ENCODE results near the gene MRPL50.
A peak's percentile ranks its signal among the peaks of the same experiment; 100 is the strongest.
"Not testable (repeated sequence)": the region's sequence is repeated elsewhere in the genome, so short reads cannot be mapped to it uniquely, and the experiment has no call there.

MRPL50 gene

DNA sequence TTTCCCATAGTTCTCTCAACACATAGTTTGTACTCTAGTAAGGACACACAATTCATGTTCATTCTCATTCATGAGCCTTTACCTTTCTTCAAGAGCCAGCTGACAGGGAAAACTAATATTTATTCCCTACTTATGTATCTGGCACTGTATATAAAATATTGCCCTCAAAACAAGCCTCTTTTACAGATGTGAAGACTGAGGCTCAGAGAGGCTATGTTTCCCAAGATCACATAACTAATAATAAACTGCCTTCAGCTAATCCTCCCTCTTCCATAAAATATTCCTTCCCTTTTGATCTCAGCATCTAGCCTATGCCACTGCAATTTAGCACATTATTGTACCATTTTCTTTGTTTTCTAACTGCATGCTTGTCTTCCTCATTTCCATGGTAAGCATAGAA is 19.0 kb upstream of the MRPL50 start:
- no peak for DNase-seq

DNA sequence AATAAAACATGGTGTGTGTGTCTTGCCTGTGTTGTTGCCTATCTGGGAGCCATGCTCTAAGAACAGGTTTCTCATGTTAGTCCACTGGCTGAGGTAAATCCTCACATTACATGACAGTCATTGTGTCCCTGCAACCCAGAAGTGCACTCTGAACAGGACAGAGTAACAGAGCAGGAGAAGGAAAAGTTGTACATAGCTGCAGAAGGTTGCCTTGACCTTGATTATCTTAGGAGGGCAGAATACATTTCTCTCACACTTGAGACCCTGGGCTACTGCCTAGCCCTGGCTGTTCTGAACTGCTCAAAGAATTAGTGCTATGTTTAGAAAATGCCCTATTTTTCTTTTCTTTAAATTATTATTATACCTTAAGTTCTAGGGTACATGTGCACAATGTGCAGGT is 17.2 kb upstream of the MRPL50 start:
- no peak for DNase-seq

DNA sequence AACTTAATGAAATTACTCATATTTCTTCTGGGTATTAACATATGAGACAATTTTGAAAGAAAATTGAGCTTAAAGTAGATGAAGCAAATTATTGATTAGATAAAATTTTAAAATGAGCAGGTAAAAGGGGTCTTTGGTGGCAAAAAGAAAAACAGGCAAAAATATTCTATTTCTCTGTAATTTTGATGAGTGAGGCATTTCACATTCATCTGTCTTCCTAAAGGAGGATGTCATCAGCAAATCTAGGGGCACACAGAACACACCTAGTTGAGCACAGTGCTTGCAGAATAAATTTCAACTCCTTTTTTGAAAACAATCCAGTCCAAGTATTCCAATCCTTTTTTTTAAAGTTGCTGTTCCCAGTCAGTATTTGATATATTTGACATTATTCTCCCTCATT is 16.4 kb upstream of the MRPL50 start:
- no peak for DNase-seq

DNA sequence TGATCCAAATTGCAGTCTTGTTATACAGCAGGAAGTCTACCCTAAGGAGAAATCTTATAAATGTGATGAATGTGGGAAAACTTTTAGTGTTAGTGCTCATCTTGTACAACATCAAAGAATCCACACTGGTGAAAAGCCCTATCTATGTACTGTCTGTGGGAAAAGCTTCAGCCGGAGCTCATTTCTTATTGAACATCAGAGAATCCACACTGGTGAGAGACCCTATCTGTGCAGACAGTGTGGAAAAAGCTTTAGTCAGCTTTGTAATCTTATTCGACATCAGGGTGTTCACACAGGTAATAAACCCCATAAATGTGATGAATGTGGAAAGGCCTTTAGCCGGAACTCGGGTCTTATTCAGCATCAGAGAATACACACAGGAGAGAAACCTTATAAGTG is 10.7 kb upstream of the MRPL50 start:
- no peak for DNase-seq

DNA sequence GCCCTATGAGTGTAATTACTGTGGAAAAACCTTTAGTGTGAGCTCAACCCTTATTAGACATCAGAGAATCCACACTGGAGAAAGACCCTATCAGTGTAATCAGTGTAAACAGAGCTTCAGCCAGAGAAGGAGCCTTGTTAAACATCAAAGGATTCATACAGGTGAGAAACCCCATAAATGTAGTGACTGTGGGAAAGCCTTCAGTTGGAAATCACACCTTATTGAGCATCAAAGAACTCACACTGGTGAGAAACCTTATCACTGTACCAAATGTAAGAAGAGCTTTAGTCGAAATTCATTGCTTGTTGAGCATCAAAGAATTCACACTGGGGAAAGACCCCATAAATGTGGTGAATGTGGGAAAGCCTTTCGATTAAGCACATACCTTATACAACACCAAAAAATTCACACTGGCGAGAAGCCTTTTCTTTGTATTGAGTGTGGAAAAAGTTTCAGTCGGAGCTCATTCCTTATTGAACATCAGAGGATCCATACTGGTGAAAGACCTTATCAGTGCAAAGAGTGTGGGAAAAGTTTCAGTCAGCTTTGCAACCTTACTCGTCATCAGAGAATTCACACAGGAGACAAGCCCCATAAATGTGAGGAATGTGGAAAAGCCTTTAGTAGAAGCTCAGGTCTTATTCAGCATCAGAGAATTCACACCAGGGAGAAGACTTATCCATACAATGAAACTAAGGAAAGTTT is 10.1 kb upstream of the MRPL50 start:
- DNase-seq, result no peak

DNA sequence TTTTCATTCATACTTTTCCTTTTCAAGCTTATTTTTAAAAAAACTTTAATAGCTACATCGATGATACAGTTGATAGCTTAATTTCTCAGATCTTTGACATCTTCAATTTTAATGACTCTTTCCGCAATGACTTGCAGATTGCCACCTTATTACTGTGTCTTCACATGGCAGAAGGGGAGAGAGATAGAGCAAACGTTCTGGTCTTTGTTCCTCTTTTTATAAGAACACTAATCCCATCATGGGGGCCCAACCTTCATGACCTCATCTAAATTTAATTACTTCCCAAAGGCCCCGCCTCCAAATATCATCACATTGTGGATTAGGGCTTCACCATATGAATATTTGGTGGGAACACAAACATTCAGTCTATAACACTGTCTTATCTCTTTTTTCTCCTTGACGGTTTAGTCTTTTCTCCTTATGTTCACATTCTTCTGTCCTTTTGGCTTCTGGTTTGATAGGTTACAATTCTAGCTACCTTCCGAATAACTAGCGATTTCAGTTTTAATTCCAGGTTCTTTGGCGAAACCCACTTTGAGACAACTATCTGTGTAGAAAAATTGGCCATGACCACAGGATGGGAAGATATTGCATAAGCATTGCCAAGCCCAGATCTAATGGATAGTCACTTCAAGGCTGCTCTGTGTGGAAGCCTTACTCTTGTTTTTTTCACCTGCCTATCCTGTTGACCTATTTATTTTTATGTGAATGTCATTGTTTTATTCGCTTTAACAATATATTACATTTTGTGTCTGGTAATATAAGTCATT is 5.3 kb upstream of the MRPL50 start:
- no peak for DNase-seq

DNA sequence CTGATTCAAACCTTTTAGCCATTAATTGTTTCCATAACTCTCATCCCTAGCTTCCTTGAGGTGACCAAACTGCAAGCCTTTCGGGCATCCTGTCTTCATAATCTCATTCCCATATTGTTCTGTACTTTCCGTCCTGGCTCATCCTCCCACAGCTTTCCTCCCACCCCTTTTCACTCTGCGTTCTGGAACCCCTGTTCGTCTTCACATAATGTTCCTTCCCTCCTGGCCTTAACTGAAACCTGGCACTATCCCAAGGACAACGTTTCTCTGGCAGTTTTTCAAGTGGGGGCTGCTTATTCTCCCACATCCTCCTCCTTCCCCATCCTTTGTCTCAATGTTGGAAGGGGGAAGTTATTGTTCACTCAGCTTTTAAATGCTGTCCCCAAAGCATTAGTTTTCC is 1.7 kb upstream of the MRPL50 start:
- no peak for DNase-seq

DNA sequence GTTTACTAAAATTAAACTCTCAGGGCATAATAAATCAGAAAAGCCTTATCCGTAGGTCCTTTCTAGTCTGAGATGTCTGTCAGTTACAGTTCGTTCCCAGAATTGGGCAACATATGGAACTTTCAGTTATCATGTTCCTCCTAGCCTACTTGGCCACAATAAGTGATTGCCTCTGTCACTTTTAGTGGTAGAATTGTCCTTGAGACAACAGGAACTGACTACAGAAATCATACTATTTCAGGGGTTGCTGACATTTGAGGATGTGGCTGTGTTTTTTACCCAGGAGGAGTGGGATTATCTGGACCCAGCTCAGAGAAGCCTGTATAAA is 1.2 kb upstream of the MRPL50 start:
- DNase-seq, result no peak

DNA sequence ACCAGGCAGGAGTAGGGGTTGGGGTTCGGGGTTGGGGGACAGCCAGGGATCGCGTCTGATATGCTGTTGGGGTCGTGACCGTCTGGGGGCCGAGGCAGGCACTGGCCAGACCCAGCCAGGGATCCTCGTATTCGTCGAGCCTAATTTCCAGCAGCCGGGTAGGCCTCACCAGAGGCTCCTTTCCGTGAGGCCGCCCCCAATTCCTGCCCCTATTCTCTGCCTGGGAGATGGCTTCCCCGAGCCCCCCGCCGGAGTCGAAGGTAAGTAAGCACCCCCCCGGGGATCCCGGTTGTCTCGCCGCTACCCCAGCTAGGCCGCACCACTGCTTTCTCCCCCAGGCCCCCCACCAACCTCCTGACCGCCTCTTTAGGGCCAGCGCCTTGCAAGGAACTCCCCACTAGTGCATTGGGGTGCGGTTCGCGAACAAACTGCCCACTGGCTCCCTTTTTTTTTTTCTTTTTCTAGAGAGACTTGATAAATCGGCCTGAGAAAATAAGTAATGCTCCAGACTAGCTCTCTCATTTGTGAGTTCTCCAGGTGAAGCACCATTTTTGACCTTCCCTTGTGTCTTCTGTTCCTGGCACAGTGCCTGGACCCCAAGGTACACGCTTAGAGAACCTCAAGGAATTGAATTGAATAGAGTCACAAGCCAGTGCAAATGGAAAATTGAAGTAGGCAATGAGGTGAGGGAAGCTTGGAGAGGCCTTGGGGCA is 668 bp upstream of the MRPL50 start:
- peak; percentile 39 for DNase-seq

DNA sequence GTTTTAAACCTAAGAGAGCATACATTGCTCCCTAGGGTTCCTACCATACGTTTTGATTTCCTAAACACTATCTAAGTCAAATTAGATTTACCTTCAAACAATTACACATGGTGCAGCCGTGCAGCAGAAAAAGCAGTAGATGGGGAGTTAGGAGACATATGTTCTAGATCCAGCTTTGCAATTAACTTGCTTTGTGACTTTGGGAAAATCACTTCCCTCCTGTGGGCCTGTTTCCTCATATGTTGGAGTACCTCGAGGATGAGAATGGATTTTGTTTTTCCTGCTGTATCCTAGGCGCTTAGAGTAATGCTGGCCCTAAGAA is 711 bp downstream of the MRPL50 start:
- peak; percentile 5 for DNase-seq

DNA sequence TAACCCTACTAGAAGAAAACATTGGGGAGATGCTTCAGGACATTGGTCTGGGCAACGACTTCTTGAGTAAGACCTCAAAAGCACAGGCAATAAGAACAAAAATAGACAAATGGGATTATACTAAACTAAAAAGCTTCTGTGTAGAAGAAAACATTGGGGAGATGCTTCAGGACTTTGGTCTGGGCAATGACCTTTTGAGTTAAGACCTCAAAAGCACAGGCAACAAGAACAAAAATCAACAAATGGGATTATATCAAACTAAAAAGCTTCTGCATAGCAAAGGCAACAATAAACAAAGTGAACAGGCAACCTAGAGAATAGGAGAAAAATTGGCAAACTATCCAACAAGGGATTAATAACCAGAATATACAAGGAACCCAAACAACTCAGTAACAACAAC is 3.7 kb downstream of the MRPL50 start:
- no peak for DNase-seq

DNA sequence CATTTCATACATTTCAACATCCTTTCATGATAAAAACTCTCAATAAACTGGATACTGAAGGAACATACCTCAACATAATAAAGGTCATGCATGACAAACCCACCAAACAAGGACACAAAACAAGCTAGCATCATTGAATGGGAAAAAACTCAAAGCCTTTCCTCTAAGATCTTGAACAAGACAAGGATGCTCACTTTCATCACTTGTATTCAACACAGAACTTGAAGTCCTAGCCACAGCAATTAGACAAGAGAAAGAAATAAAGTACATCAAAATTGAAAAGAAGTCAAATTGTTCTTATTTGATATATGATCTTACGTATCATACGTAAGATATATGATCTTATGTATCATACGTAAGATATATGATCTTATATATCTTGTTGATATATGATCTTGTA is 5.3 kb downstream of the MRPL50 start:
- DNase-seq, result no peak

DNA sequence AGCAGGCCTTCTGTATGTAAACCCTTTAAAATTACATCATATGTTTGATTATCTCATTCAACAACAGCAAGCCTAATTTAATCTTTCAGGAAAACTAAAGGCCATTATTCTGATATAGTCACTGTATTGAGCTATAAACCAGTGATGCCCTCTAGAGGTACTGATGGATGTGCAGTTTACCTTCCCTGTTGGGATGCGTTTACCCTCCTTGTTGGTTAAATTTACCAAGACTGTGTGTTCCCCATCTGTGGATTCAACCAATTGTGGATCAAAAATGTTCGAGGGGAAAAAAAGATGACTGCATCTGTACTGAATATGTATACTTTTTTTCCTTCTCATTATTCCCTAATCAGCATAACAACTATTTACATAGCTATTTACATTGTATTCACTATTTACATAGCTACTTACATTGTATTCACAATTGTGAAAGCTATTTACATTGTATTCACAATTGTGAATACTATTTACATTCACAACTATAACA is 9.9 kb downstream of the MRPL50 start:
- peak; percentile 29 for DNase-seq

DNA sequence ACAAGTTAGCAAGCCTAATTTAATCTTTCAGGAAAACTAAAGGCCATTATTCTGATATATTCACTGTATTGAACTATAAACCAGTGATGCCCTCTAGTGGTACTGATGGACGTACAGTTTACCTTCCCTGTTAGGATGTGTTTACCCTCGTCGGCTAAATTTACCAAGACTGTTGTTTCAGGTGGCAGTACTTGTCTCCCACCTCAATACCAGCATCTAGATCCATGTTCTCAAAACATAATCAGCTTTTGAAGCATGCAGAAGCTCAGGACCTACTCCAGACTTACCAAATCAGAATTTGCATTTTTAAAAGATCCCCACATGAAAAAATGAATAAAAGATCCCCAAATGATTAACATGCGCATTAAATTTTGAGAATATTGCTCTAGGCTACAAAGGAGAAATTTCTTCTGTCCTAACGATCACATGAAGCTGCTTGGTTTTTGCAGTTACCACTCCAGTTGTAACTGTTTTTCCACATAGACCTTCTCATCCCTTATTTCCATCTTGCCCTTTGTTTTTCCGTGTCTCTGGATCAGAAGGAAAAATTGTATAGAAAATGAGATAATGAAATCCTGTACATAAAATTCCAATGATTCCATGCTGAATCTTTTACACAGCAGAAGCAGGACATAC is 10.4 kb downstream of the MRPL50 start:
- peak; percentile 70 for DNase-seq

DNA sequence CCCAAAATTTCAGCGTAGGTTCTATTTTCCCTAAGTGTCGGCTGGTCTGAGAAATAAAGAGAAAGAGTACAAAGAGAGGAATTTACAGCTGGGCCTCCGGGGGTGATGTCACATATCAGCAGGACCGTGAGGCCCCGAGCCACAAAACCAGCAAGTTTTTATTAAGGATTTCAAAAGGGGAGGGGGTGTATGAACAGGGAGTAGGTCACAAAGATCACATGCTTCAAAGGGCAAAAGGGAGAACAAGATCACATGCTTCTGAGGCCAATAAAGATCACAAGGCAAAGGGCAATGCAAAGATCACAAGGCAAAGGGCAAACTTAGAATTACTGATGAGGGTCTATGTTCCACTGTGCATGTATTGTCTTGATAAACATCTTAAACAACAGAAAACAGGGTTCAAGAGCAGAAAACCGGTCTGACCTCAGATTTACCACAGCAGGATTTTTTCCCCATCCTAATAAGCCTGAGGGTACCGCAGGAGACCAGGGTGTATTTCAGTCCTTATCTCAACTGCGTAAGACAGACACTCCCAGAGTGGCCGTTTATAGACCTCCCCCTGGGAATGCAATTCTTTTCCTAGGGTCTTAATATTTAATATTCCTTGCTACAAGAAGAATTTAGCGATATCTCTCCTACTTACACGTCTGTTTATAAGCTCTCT is 13.4 kb downstream of the MRPL50 start, which contains the start of gene BAAT:
TSS of gene BAAT (minus strand) at position 134 of the 664 bp plus-strand sequence. CDS start 13,602 bp downstream, outside the sequence.
- DNase-seq, result not testable (repeated sequence)

DNA sequence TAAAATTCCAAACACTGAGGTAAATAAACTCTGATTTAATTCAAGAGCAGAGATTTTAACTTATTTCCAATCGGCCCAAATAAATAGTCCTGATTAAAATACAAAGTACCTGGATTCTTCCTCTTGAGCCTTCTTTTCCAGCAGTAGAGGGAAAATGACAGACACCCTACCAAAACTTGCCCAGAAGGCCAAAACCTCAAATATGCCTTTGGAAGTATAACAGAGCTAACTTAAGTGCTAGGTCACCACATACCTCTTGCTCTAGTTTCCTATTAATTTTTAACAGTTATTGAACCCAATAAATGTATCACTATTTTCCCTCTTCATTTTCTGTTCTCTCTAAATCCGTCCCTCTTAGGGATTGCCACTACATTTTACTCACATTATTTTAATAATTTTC is 15.1 kb downstream of the MRPL50 start:
- DNase-seq, result no peak

DNA sequence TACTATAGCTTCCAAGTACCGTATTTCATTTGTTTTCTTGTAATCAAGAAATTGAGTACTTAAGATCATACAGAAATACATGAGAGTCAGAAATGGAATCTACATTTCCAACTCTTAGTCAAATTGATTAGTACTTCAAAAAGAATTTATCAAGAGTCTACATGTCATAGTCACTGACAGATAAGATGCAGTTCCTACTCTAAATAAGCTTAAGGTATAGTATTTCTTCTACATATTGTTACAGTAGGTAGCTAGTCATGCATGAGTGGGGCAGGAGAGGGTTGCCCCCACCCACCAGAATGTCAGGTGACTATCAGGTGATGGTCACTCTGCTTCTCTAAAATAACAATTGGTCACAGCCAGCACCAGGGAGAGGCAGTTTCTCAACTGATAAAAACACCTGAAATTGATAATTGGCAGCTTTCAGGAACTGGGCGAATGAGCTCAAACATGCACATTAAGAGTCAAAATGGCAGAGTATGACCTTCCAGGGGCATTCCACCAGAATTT is 16.5 kb downstream of the MRPL50 start:
- DNase-seq, result no peak

DNA sequence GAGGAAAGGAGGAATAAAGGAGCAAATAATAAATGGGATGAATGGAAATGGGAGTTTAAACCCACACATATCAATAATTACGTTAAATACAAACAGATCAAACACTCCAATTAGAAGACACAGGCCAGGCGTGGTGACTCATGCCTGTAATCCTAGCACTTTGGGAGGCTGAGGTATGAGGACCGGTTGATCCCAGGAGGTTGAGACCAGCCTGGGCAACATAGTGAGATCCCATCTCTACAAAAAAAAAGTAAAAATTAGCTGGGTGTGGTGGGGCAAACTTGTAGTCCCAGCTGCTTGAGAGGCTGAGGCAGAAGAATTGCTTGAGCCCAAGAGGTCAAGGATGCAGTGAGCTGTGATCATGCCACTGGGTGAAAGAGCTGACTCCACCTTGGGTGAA is 17.3 kb downstream of the MRPL50 start:
- no peak for DNase-seq

DNA sequence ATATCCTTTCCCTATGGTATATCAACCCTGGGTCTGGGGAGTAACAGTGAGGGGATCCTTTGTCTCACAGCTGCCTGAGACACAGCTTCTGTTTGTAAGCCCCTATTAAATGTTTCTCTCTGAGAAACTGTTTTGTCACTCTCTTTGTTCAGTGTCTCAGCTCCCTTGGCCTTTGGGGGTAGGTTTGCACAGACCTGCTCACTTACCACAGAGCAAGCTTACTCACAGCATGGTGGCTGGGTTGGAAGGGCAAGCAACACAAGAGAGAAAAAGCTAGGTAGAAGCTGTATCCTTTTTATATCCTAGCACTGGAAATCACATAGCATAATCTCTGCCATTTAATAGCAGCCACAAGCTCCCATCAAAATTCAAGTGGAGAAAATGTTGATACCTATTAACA is 18.1 kb downstream of the MRPL50 start:
- no peak for DNase-seq

DNA sequence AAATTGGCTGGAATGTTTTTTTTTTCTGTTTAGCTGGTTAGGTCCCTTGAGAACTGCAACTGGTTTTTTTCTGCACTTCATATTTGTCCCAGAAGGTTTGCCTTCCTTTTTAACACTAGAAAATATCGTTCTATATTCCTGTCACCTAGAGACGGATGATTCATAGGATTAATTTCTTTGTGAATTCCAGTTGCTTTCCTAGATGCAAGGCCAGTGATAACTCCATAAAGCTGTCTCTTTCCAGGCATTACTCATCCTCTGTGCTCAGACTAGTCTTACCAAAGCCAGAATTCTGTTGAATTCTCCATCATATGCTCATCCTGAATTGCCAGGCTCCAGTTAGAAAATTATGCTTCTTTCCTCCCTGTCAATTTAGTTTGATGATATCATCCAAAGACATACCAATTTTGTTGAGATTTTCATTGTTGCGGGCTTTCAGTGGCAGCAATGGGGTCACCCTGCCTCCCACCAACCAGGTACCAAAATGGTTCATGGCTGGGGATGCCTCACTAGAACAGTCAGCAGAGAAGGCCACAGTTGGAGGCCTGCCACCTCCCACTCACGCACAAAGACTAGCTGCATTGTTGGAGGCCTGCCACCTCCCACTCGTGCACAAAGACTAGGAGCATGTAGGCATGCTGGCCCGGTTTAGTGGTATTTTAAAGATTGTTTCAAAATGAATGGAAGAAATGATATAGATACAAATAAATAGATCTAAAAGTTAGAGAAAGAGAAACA is 22.1 kb downstream of the MRPL50 start:
- DNase-seq, result no peak

DNA sequence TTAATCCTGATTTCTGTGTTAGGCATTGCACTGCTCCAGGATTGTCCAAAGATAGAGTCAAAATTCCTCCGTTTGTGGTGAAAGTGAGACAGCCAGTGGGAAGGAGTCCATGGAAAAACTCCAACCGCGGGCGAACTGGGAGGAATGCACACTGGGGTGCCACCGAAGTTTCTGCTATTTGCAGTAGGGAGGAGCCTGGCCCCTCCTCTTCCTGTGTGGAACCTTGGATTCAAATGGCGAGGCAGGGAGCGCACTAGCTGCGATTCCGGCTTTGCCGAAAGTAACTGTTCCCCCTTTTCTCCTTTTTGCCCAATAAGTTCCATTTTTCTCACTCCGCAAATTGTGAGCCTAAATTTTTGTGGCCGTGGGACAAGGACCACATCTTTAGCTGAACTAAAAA is 22.9 kb downstream of the MRPL50 start:
- DNase-seq, result no peak
